Chondrocyte (in vitro differentiated cells): ENCODE results near the gene TH. TPM values are rescaled to one million over a fixed set of nuclear protein-coding genes. Genes with fewer than 3 reads are reported as not detected.

Source experiments
- DNase-seq: peaks from one replicate; pipeline ENCODE4 v3.0.0; 2021; ENCODE audit warnings: mixed read lengths, low spot score
- H3K27ac Mint-ChIP-seq: one replicate; pipeline ENCODE4 v1.8.0; 2021; ENCODE audit warnings: mild to moderate bottlenecking, moderate library complexity, mixed read lengths; ENCODE audit not compliant: unreplicated experiment
- H3K27me3 Mint-ChIP-seq: 2 replicates; pipeline ENCODE4 v1.8.0; 2021; ENCODE audit warnings: low read depth, mixed read lengths
- H3K36me3 Mint-ChIP-seq: 2 replicates; pipeline ENCODE4 v1.8.0; 2021; ENCODE audit warnings: low read depth, mixed read lengths
- H3K4me1 Mint-ChIP-seq: 2 replicates; pipeline ENCODE4 v1.8.0; 2021; ENCODE audit warnings: low read depth, mild to moderate bottlenecking, mixed read lengths
- H3K4me3 Mint-ChIP-seq: one replicate; pipeline ENCODE4 v1.8.0; 2021; ENCODE audit warnings: mild to moderate bottlenecking, moderate library complexity, mixed read lengths; ENCODE audit not compliant: unreplicated experiment
- H3K9me3 Mint-ChIP-seq: 2 replicates; pipeline ENCODE4 v1.8.0; 2021; ENCODE audit warnings: low read depth, mixed read lengths
- total RNA-seq: library from RNA; stranded (reverse); gene quantifications from 3 replicates; pipeline ENCODE4 v1.2.1, GENCODE V29; 2021
- TF ChIP-seq, protein P1 (sequence below): fragments of 200-600 bp; sonication (generic); IDR thresholded peaks from 2 replicates; pipeline ENCODE4 v1.5.0; 2021; ENCODE audit warnings: antibody characterized with exemption, mild to moderate bottlenecking, moderate library complexity

TH gene
- total RNA-seq, 1 donor from 2014 or later = not detected

DNA sequence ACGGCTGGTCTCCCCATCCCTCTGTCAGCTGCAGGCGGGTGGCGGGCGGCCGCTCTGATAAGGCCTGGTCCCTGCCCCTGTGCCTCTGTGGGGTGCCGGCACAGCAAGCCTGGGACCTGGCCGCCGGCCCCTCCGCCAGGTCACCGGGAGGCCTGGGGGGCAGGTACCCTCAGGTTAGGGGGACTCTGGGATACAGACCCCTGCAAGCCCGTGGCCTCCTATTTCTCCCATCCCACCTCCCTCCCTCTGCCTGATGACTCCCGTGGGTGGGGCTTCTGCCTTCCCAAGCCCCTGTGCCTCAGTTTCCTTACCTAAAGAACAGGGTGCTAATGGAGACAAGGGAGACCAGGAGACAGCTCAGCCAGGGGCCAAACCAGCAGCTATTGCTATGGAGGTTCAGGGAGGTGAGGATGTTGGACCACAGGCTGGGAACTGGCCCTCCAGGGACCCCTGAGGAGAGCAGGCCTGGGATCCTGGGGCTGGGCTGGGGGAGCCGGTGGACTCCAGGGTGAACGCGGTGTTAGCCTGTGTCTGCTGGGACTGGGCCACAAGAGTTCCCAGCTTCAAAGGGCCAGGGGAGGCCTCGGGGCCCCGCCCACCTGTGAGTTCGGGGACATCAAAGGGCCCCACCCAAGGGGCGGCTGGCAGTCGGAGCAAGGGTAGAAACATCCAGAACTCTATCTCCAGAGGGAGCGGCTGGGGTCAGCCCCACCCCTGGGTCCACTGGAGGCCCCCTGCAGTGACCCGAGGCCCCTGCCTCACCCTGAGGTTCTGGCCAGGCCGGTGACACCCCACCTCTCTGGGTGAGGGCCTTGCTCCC lies 32.0 kb upstream of the TH start:
- Mint-ChIP-seq H3K36me3 (peaks cover 1% of the 10 kb centered on the region), H3K27me3 (peaks cover 7% of the 10 kb centered on the region), H3K4me1 (no peaks in the 10 kb centered on the region), H3K27ac (no peak overlapping the region), H3K4me3 (no peak overlapping the region), H3K9me3 (peaks cover 10% of the 10 kb centered on the region)
- peak; percentile 86 for DNase-seq
- TF ChIP-seq, protein P1, sequence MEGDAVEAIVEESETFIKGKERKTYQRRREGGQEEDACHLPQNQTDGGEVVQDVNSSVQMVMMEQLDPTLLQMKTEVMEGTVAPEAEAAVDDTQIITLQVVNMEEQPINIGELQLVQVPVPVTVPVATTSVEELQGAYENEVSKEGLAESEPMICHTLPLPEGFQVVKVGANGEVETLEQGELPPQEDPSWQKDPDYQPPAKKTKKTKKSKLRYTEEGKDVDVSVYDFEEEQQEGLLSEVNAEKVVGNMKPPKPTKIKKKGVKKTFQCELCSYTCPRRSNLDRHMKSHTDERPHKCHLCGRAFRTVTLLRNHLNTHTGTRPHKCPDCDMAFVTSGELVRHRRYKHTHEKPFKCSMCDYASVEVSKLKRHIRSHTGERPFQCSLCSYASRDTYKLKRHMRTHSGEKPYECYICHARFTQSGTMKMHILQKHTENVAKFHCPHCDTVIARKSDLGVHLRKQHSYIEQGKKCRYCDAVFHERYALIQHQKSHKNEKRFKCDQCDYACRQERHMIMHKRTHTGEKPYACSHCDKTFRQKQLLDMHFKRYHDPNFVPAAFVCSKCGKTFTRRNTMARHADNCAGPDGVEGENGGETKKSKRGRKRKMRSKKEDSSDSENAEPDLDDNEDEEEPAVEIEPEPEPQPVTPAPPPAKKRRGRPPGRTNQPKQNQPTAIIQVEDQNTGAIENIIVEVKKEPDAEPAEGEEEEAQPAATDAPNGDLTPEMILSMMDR = no peak

DNA sequence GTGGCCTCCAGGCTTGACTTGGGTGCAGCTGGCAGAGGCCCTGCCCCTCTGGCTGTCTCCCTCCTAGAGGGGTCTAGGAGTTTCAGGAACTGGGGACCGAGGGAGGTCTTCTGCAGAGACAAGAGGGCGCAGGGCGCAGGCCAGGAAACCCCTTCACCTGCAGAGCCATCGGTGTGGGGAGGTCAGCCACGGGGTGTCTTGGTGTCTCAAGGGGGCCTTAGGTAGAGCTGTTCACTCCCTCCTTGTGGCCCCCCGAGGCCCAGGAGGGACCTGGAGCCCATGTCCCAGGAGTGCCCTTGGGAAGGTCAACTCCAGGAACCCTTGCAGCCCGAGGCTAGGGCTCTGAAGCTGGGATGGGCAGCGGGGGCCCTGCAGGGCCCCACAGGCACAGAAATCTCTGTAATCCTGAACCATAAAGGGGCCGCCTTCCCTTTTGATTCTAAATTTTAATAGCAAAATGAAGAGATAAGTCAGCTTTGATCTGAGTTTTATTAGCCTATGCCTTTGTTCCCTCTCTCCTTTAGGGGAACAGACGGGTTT lies 31.4 kb upstream of the TH start:
- peak; percentile 70 for DNase-seq
- H3K36me3 Mint-ChIP-seq = peaks cover 1% of the 10 kb centered on the region
- no peaks in the 10 kb centered on the region for H3K4me1 Mint-ChIP-seq
- peaks cover 6% of the 10 kb centered on the region for H3K27me3 Mint-ChIP-seq
- no peak overlapping the region for H3K4me3 Mint-ChIP-seq
- H3K27ac Mint-ChIP-seq = no peak overlapping the region
- peaks cover 10% of the 10 kb centered on the region for H3K9me3 Mint-ChIP-seq
- TF ChIP-seq, protein P1 = no peak

DNA sequence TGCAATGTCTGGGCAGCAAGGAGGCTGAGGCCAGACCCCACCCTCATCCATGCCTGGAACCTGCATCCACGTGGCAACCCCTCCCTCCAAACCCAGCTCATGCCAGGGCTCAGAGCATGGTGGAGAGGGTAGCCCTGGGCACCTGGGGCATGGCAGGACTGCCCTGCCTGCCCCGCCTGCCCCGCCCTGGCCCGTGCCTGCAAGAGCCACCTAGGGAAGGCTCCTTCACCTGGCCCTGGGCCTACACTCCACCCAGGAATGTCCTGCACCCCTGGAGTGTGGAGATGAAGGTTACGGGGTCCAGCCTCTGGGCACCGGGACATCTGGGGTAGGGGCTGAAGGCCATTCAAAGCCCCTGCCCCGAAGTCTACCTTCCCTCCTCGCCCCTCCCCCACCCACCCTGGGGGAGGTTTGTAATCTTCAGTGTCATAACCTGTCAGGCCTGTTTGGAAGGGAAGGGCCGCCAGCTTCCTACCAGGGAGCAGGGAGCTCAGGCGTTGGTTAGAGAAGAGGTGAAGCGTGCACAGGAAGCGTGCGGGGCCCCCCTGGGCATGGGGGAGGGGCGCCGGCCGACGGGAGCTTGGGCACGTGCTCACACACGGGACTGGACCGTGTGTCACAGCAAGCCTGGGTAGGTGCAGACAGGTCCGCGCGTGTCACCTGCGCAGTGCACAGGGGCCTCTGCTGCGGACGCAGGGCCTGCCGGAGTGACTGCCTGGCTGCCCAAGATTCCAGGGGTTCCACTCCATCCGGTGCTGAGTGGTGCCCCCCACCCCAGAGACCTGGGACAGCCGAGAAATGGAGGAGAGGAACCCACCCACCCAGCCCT lies 30.7 kb upstream of the TH start:
- TF ChIP-seq, protein P1 = no peak
- H3K4me1 Mint-ChIP-seq = no peaks in the 10 kb centered on the region
- peaks cover 10% of the 10 kb centered on the region for H3K9me3 Mint-ChIP-seq

DNA sequence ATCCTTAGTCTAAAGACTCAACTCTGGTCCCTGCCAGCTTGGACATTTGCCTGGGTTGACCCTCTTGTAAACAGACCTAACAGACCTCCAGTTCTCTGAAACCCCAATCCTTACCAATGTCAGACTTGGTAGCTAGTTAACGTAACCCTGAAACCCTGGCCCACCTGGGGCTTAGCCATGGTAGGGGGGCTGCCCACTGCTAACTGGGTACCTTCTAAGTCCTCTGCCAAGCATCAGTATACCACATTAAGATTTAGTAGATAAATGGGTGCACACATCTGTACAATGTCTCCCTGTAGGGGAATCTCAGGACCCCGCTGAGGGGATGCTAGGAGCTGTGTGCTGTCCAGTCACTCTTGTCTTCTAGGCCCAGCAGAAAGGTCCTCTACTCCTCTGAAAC lies 29.9 kb upstream of the TH start:
- Mint-ChIP-seq H3K4me3 (no peak overlapping the region), H3K4me1 (no peaks in the 10 kb centered on the region), H3K9me3 (peaks cover 8% of the 10 kb centered on the region), H3K27me3 (peaks cover 9% of the 10 kb centered on the region), H3K27ac (no peak overlapping the region), H3K36me3 (no peaks in the 10 kb centered on the region)
- peak; percentile 13 for DNase-seq
- TF ChIP-seq, protein P1 = no peak

More for the DNA sequence above, 30.7 kb upstream of the TH start:
- Mint-ChIP-seq H3K36me3 (peaks cover 1% of the 10 kb centered on the region), H3K27ac (no peak overlapping the region), H3K4me3 (no peak overlapping the region), H3K27me3 (peaks cover 5% of the 10 kb centered on the region)
- DNase-seq = peak; percentile 84

DNA sequence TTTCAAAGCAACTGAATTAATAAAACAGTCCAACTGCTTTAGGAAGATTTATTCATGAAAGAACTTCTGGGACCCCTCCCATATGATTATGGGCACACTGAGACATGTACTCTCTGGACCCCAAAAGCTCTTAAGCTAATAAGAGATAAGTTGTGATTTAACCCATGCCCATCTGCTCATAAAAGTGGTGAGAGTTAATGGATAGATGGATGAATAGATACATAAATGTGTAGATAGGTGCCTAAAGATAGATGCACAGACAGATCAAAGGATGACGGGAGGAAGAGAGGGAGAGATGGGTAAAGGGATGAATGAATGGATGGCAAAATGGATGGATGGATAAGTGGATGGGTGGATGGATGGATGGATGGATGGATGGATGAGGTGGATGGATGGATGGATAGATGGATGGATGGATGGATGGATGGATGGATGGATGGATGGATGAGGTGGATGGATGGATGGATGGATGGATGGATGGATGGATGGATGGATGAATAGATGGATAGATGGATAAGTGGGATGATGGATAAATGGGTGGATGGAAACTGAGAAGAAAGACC lies 29.4 kb upstream of the TH start:
- TF ChIP-seq, protein P1 = no peak
- H3K27me3 Mint-ChIP-seq = peaks cover 14% of the 10 kb centered on the region
- no peaks in the 10 kb centered on the region for H3K36me3 Mint-ChIP-seq
- H3K4me1 Mint-ChIP-seq = no peaks in the 10 kb centered on the region
- DNase-seq = no peak
- H3K9me3 Mint-ChIP-seq = peaks cover 8% of the 10 kb centered on the region
- no peak overlapping the region for H3K27ac Mint-ChIP-seq
- H3K4me3 Mint-ChIP-seq = no peak overlapping the region
